Adipose tissue (tissue), 3 donors: ENCODE results near the gene TST. TPM values are rescaled to one million over a fixed set of nuclear protein-coding genes. Genes with fewer than 3 reads are reported as not detected.

Experiments used
- H3K27ac ChIP-seq: one replicate; pipeline ENCODE4 v1.5.1; 2013; ENCODE audit warnings: low read depth, low read length
- WGBS, 3 donors: extraction: QIAGEN DNeasy Blood & Tissue Kit; methylation state at CpG; one replicate each; pipeline ENCODE4 v1.1.7; 2013; 5-methylcytosine and 5-hydroxymethylcytosine counted together
- polyA plus RNA-seq, 3 donors: library from polyadenylated mRNA; stranded (reverse); fragments of 200-250 nt; gene quantifications; one replicate each; pipeline ENCODE4 v1.2.3, GENCODE V29; 2013
- donor health status: healthy with polysubstance abuse.
- donor health status: Bipolar disorder and iron deficiency.
- donor health status: healthy.

Gene TST
- polyA plus RNA-seq, 3 donors: 59.2 to 169 (median 69.3) TPM

- 85 to 95% (median 90%) methylated on average over 2 of the region's 2 CpGs for WGBS, 3 donors
- H3K27ac ChIP-seq: no peak overlapping the region
These were observed 20.2 kb upstream of the TST start for GRCh38 chr22:37039466-37039865.

- no peak overlapping the region for H3K27ac ChIP-seq
- 53 to 79% (median 57%) methylated on average over 14 of the region's 14 CpGs for WGBS, 3 donors
These were observed 18.4 kb upstream of the TST start for GRCh38 chr22:37037669-37038068.

GRCh38 chr22:37036655-37037377 is 17.6 kb upstream of the TST start:
- WGBS, 3 donors: 85 to 88% (median 87%) methylated on average over 10 to 11 of the region's 11 CpGs
- H3K27ac ChIP-seq: no peak overlapping the region

GRCh38 chr22:37033605-37034430 is 14.6 kb upstream of the TST start:
- H3K27ac ChIP-seq: no peak overlapping the region
- WGBS, 3 donors: 84 to 87% (median 86%) methylated on average over 23 of the region's 23 CpGs

- 16 to 45% (median 40%) methylated on average over 18 of the region's 18 CpGs for WGBS, 3 donors
- no peak overlapping the region for H3K27ac ChIP-seq
These were observed 13.6 kb upstream of the TST start for GRCh38 chr22:37032535-37033460.

- WGBS, 3 donors: 24 to 65% (median 61%) methylated on average over 2 of the region's 2 CpGs
- H3K27ac ChIP-seq: no peak overlapping the region
These were observed 12.9 kb upstream of the TST start for GRCh38 chr22:37032134-37032534.

- 70 to 78% (median 73%) methylated on average over 14 of the region's 14 CpGs for WGBS, 3 donors
- H3K27ac ChIP-seq: no peak overlapping the region
These were observed 11.5 kb upstream of the TST start for GRCh38 chr22:37030560-37031281.

- no peak overlapping the region for H3K27ac ChIP-seq
- 91 to 94% (median 93%) methylated on average over 22 of the region's 22 CpGs for WGBS, 3 donors
These were observed 9.7 kb upstream of the TST start for GRCh38 chr22:37028692-37029674.

GRCh38 chr22:37027556-37027955 is 8.3 kb upstream of the TST start:
- H3K27ac ChIP-seq: no peak overlapping the region
- 87 to 91% (median 90%) methylated on average over 7 of the region's 7 CpGs for WGBS, 3 donors

GRCh38 chr22:37026325-37026724 is 7.1 kb upstream of the TST start:
- H3K27ac ChIP-seq: no peak overlapping the region
- 85 to 94% (median 89%) methylated on average over 5 of the region's 5 CpGs for WGBS, 3 donors

GRCh38 chr22:37025500-37026070 is 6.3 kb upstream of the TST start:
- WGBS, 3 donors: 70 to 88% (median 83%) methylated on average over 10 of the region's 10 CpGs
- no peak overlapping the region for H3K27ac ChIP-seq

- WGBS, 3 donors: 88 to 96% (median 94%) methylated on average over 66 to 71 of the region's 71 CpGs
- no peak overlapping the region for H3K27ac ChIP-seq
These were observed 5.3 kb upstream of the TST start for GRCh38 chr22:37024339-37025157.

- 90 to 95% (median 94%) methylated on average over 33 to 34 of the region's 34 CpGs for WGBS, 3 donors
- no peak overlapping the region for H3K27ac ChIP-seq
These were observed 4.6 kb upstream of the TST start for GRCh38 chr22:37023743-37024338.

GRCh38 chr22:37022483-37023337 is 3.5 kb upstream of the TST start:
- no peak overlapping the region for H3K27ac ChIP-seq
- 61 to 82% (median 74%) methylated on average over 16 of the region's 16 CpGs for WGBS, 3 donors
